Ovary (tissue), 9 donors: ENCODE data around the gene FAM193A. TPM values are rescaled to one million over a fixed set of nuclear protein-coding genes. Genes with fewer than 3 reads are reported as not detected.
A peak's percentile ranks its signal among the peaks of the same experiment; 100 is the strongest.

ENCODE experiments used
- DNase-seq, 5 donors: peaks; one replicate each; pipeline ENCODE4 v3.0.0-alpha.2; 2019 to 2020
- H3K27ac ChIP-seq, 2 donors: fragments of 200-600 bp; one replicate each; pipeline versions ENCODE4 v1.5.1 to v1.8.0; 2019 to 2022
- H3K27me3 ChIP-seq: fragments of 200-600 bp; one replicate; pipeline ENCODE4 v1.8.0; 2022
- H3K36me3 ChIP-seq: fragments of 200-600 bp; sonication (generic); one replicate; pipeline ENCODE4 v1.5.1; 2019
- H3K4me1 ChIP-seq: one replicate; pipeline ENCODE4 v1.8.1; 2013; ENCODE audit warnings: mild to moderate bottlenecking, moderate library complexity; ENCODE audit not compliant: insufficient read depth
- H3K4me3 ChIP-seq: fragments of 200-600 bp; sonication (generic); one replicate; pipeline ENCODE4 v1.5.1; 2017
- H3K9me3 ChIP-seq, 2 donors: fragments of 200-600 bp in 1 of 2; sonication (generic) in 1 of 2; one replicate each; pipeline versions ENCODE4 v1.5.1 to v1.8.1; 2013 to 2019; ENCODE audit warnings: mild to moderate bottlenecking in 1 of 2, moderate library complexity in 1 of 2
- EP300 ChIP-seq: sonication (generic); formaldehyde crosslinking; IDR thresholded peaks from one replicate; pipeline ENCODE4 v1.6.1; 2017; ENCODE audit warnings: antibody characterized with exemption
- POLR2A ChIP-seq: fragments of 450-650 bp; IDR thresholded peaks from one replicate; pipeline ENCODE4 v1.6.1; 2017; ENCODE audit warnings: antibody characterized with exemption, mild to moderate bottlenecking, moderate library complexity
- WGBS, 3 donors: extraction: QIAGEN DNeasy Blood & Tissue Kit in 1 of 3; methylation state at CpG; one replicate each; pipeline versions ENCODE4 v1.1.5 to v1.1.7; 2013 to 2017; 5-methylcytosine and 5-hydroxymethylcytosine counted together
- intact Hi-C, 4 donors: fragments of 100-400 bp; cut with DNase I; formaldehyde crosslinking; loops; one replicate each; pipeline versions ENCODE4 v1.11.0 to v1.15.1; 2022 to 2023
- polyA plus RNA-seq, 2 donors: library from polyadenylated mRNA; stranded (reverse); fragments of 200-250 nt in 1 of 2; fragments of 350-450 nt in 1 of 2; fragmentation: Illumina TruSeq in 1 of 2; extraction: RNeasy Lipid Tissue Mini Kit (QIAGEN cat#74804) in 1 of 2; gene quantifications; one replicate each; pipeline ENCODE4 v1.2.3, GENCODE V29; 2013 to 2014
- total RNA-seq, 7 donors: library from RNA; depleted of rRNA in 2 of 7; stranded (reverse); fragments of >200 nt in 2 of 7; fragmentation: NEBNext Ultra II Directional in 3 of 7; extraction: Animal tissue kit (Norgen Biotek cat#: 25700) in 3 of 7; gene quantifications; one replicate each; pipeline versions ENCODE4 v1.1.0 to v1.2.4, GENCODE V29; 2016 to 2023
- TF ChIP-seq, protein P1 (sequence below), 3 donors: fragments of 450-650 bp in 2 of 3; fragments of 200-600 bp in 1 of 3; IDR thresholded peaks; one replicate each; pipeline versions ENCODE4 v1.5.1 to v1.8.0; 2016 to 2022; ENCODE audit warnings: antibody characterized with exemption in 3 of 3, mild to moderate bottlenecking in 1 of 3
- donor health status: DM: no; HTN: no; CAD: no; lungs with moderate emphysema.
- donor health status: DM: no; HTN: no; CAD: no.
- donor health status: Bipolar disorder and iron deficiency.
- donor health status: DM: yes; HTN: yes; CAD: no.
- donor health status: DM: no; HTN: no; CAD: no.
- donor health status: DM: yes; HTN: yes; CAD: no.

Gene FAM193A
- total and polyA plus RNA-seq, 9 donors = 16.0 to 39.1 (median 28.7) TPM

DNA sequence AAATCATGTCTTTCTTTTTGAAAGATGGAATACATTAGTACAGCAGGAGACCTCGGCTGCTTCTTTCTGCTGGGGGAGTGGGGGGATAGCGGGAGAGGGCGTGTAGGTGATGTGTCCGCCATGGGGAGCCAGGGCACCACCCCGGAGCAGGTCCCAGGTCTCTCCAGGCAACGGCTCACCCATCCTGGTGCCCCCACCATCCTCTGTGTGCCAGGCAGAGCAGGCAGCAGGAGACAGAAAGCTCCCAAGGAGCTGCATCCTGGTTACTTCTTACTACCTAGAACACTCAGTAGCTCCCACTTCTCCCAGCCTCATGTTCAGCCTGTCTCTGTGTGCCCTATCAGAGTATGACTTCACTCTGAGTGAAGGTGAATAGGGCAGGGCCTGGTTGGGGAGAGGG is 196.1 kb downstream of the FAM193A start:
- 90 to 92% (median 90%) methylated on average over 6 of the region's 6 CpGs for WGBS, 3 donors
- intact Hi-C loops = no loop called here

DNA sequence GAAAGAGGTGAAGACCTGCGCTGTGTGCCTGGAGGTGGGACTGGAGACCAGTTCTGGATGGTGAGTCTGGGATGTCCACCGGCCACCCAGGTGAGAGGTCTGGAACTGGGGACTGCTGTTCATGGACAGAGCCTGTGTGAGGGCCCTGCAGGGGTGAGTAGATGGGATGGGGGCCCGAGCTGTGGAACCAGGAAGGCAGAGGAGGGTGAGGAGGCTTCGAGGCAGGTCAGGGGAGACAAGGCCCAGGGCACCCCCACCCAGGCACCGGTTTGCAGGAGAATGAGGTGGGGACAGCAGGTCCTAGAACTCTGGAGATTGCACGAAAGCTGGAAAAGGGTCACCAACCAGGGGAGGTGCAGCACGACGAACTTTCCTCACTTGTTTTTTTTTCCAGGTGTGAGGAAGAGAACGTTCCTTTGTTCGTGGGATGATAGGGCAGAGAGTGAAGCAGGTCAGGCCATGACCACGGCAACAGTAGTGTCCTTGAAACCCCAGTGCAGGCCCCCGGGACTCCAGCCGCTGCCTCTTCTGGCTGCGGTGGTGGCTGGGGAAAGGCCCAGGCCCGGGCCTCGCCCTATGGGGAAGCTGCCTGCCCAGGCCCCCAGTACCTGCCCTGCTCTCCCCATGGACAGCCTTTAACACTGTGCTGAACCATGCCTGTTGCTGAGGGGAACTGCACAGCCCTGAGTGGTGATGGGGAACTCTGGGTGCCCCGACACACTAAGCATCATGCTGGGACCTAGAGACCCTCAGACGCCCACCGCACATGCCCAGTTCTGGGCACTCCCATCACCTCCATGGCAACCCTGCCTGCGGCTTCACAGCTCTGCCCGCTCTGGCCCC is 196.8 kb downstream of the FAM193A start:
- Histone ChIP-seq H3K9me3 (no peaks in the 10 kb centered on the region), H3K27me3 (no peaks in the 10 kb centered on the region), H3K4me1 (no peaks in the 10 kb centered on the region), H3K36me3 (no peaks in the 10 kb centered on the region), H3K4me3 (no peak overlapping the region), H3K27ac (no peak overlapping the region)
- TF ChIP-seq POLR2A (no peak), EP300 (no peak)
- TF ChIP-seq, protein P1, sequence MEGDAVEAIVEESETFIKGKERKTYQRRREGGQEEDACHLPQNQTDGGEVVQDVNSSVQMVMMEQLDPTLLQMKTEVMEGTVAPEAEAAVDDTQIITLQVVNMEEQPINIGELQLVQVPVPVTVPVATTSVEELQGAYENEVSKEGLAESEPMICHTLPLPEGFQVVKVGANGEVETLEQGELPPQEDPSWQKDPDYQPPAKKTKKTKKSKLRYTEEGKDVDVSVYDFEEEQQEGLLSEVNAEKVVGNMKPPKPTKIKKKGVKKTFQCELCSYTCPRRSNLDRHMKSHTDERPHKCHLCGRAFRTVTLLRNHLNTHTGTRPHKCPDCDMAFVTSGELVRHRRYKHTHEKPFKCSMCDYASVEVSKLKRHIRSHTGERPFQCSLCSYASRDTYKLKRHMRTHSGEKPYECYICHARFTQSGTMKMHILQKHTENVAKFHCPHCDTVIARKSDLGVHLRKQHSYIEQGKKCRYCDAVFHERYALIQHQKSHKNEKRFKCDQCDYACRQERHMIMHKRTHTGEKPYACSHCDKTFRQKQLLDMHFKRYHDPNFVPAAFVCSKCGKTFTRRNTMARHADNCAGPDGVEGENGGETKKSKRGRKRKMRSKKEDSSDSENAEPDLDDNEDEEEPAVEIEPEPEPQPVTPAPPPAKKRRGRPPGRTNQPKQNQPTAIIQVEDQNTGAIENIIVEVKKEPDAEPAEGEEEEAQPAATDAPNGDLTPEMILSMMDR (IDR thresholded peaks at IDR 0.05) = no peak
- 66 to 74% (median 72%) methylated on average over 20 to 21 of the region's 21 CpGs for WGBS, 3 donors
- intact Hi-C loops = no loop called here
- DNase-seq = peak in 2 of 5 donors; percentile 18 to 34

More for the DNA sequence above, 196.1 kb downstream of the FAM193A start:
- DNase-seq = peak in 2 of 5 donors; percentile 12 to 25
- TF ChIP-seq POLR2A = no peak
- TF ChIP-seq EP300 = no peak
- TF ChIP-seq, protein P1 (IDR thresholded peaks at IDR 0.05) = no peak
- Histone ChIP-seq H3K36me3 (no peaks in the 10 kb centered on the region), H3K4me1 (no peaks in the 10 kb centered on the region), H3K27me3 (no peaks in the 10 kb centered on the region), H3K9me3 (no peaks in the 10 kb centered on the region), H3K4me3 (no peak overlapping the region), H3K27ac (no peak overlapping the region)

DNA sequence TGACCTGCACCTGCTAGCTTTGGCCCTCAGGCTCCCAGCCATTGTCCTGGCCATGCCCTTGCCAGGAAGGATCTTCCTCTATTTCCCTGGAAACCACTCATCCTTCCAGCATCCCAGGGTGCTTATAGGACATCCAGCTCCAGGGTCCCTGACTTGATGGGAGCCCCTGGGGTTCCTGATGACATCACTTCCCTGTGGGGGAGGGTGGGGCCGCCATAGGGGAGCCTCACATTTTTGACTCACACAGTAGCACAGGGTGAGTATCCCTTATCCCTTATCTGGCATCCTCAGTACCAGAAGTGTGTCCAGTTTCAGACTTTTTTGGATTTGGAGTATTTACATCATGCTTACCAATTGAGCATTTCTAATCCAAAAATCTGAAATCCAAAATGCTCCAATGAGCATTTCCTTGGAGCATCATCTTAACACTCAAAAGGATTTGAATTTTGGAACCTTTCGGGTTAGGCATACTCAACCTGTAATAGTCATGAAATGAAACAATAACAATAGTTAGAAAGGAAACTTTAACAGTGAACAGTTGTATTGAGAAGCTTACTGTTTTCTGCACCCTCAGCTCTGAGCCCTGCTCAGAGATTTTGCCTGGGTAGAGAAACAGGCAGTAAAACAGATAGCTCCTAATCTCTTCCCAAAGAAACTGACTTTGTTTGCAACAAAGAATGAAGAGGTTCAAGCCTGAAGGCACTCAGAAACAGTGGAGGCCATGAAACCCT is 197.6 kb downstream of the FAM193A start:
- H3K27me3 ChIP-seq = no peaks in the 10 kb centered on the region
- H3K27ac ChIP-seq = no peak overlapping the region
- no peak for DNase-seq
- WGBS, 3 donors = 72 to 91% (median 82%) methylated on average over 2 of the region's 2 CpGs
- no peaks in the 10 kb centered on the region for H3K4me1 ChIP-seq
- intact Hi-C loops = no loop called here
- H3K9me3 ChIP-seq = no peaks in the 10 kb centered on the region
- no peak for TF ChIP-seq EP300
- TF ChIP-seq, protein P1 (IDR thresholded peaks at IDR 0.05) = no peak
- no peak for TF ChIP-seq POLR2A
- no peaks in the 10 kb centered on the region for H3K36me3 ChIP-seq
- H3K4me3 ChIP-seq = no peak overlapping the region

DNA sequence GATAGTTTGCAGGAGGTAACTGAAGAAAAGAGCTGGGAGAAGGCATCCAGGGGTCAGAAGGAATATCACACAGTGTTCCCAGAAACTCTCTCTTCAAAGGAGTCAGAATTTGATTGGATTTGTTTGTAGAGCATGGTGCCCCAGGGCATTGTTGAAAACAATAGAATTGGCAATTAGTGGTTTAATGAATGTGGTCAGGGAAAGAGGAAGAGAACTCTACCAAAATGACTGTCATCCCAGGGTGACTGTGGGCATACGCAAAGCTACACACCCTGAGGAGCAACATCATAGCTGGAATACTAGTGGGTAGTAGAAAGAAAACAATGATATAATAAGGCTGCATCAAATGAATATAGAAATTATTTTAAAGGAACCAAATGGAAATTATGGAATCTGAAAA is 198.2 kb downstream of the FAM193A start:
- Histone ChIP-seq H3K9me3 (no peaks in the 10 kb centered on the region), H3K36me3 (no peaks in the 10 kb centered on the region), H3K4me3 (no peak overlapping the region), H3K4me1 (no peaks in the 10 kb centered on the region), H3K27me3 (no peaks in the 10 kb centered on the region), H3K27ac (no peak overlapping the region)
- WGBS, 3 donors = 89 to 98% (median 97%) methylated on average over 1 of the region's 1 CpG
- peak in 1 of 5 donors; percentile 0 for DNase-seq
- intact Hi-C loops = no loop called here
- TF ChIP-seq POLR2A (no peak), EP300 (no peak)
- TF ChIP-seq, protein P1 (IDR thresholded peaks at IDR 0.05) = no peak
